SJCRH30 (cell line): Measurements from ENCODE around the gene LZTS2. TPM values are rescaled to one million over a fixed set of nuclear protein-coding genes. Genes with fewer than 3 reads are reported as not detected.
A peak's percentile ranks its signal among the peaks of the same experiment; 100 is the strongest.

Source experiments
- DNase-seq, 2 experiments: peaks; one replicate each; pipeline ENCODE4 v3.0.0-alpha.2; 2015 to 2020
- H3K27ac ChIP-seq: fragments of 250-450 bp; sonication (Bioruptor Pico); 2 replicates; pipeline ENCODE4 v1.5.1; 2020; ENCODE audit warnings: mild to moderate bottlenecking, moderate library complexity
- H3K27me3 ChIP-seq: fragments of 250-450 bp; sonication (Bioruptor Pico); 2 replicates; pipeline ENCODE4 v1.5.1; 2020; ENCODE audit warnings: mild to moderate bottlenecking, moderate library complexity
- H3K36me3 ChIP-seq: fragments of 250-450 bp; sonication (Bioruptor Pico); 2 replicates; pipeline ENCODE4 v1.5.1; 2020; ENCODE audit warnings: mild to moderate bottlenecking, moderate library complexity
- H3K4me1 ChIP-seq: fragments of 250-450 bp; sonication (Bioruptor Pico); 2 replicates; pipeline ENCODE4 v1.5.1; 2020; ENCODE audit warnings: mild to moderate bottlenecking, moderate library complexity
- H3K4me3 ChIP-seq: fragments of 250-450 bp; sonication (Bioruptor Pico); 2 replicates; pipeline ENCODE4 v1.5.1; 2020; ENCODE audit warnings: mild to moderate bottlenecking, moderate library complexity
- H3K9me3 ChIP-seq: fragments of 250-450 bp; sonication (Bioruptor Pico); replicated peaks from 2 replicates; pipeline ENCODE4 v1.5.1; 2020; ENCODE audit warnings: mild to moderate bottlenecking, moderate library complexity
- total RNA-seq: library from RNA; depleted of rRNA; stranded (reverse); fragments of >200 nt; shearing (Covaris generic); gene quantifications from 2 replicates; pipeline ENCODE4 v1.2.3, GENCODE V29; 2014; rRNA removed

Gene LZTS2
- total RNA-seq, 1 experiment from 2014 or later: 239 TPM

- H3K27ac ChIP-seq: no peak overlapping the region
- no peak overlapping the region for H3K4me3 ChIP-seq
- peaks cover 3% of the 10 kb centered on the region; the same call in 1 of the 2 replicates for H3K4me1 ChIP-seq
- H3K36me3 ChIP-seq: peaks cover 9% of the 10 kb centered on the region
- H3K27me3 ChIP-seq: no peaks in the 10 kb centered on the region
- peak in 1 of 2 experiments; percentile 47 for DNase-seq
- no peaks in the 10 kb centered on the region for H3K9me3 ChIP-seq
Observed at GRCh38 chr10:101052285-101052684, 52.7 kb downstream of the LZTS2 start.

- peaks cover 9% of the 10 kb centered on the region for H3K36me3 ChIP-seq
- DNase-seq: no peak
- H3K4me1 ChIP-seq: peaks cover 3% of the 10 kb centered on the region; the same call in 1 of the 2 replicates
- H3K9me3 ChIP-seq: no peaks in the 10 kb centered on the region
- H3K27me3 ChIP-seq: no peaks in the 10 kb centered on the region
- H3K27ac ChIP-seq: no peak overlapping the region
- H3K4me3 ChIP-seq: no peak overlapping the region
Observed at GRCh38 chr10:101053516-101053915, 53.9 kb downstream of the LZTS2 start.

- no peaks in the 10 kb centered on the region for H3K27me3 ChIP-seq
- no peak for DNase-seq
- no peak overlapping the region for H3K4me3 ChIP-seq
Observed at GRCh38 chr10:101054351-101054750, 54.7 kb downstream of the LZTS2 start.

GRCh38 chr10:101054876-101055275, 55.3 kb downstream of the LZTS2 start:
- no peak for DNase-seq
- Histone ChIP-seq H3K27me3 (no peaks in the 10 kb centered on the region), H3K4me3 (no peak overlapping the region), H3K4me1 (peaks cover 10% of the 10 kb centered on the region), H3K36me3 (peaks cover 9% of the 10 kb centered on the region), H3K27ac (no peak overlapping the region), H3K9me3 (no peaks in the 10 kb centered on the region)

More at GRCh38 chr10:101054351-101054750, 54.7 kb downstream of the LZTS2 start:
- Histone ChIP-seq H3K9me3 (no peaks in the 10 kb centered on the region), H3K4me1 (peaks cover 6% of the 10 kb centered on the region), H3K36me3 (peaks cover 9% of the 10 kb centered on the region), H3K27ac (no peak overlapping the region)

GRCh38 chr10:101055411-101055810, 55.8 kb downstream of the LZTS2 start:
- peaks cover 10% of the 10 kb centered on the region for H3K4me1 ChIP-seq
- H3K9me3 ChIP-seq: no peaks in the 10 kb centered on the region
- peaks cover 9% of the 10 kb centered on the region for H3K36me3 ChIP-seq
- H3K27ac ChIP-seq: no peak overlapping the region
- no peak for DNase-seq
- H3K27me3 ChIP-seq: no peaks in the 10 kb centered on the region
- H3K4me3 ChIP-seq: no peak overlapping the region

GRCh38 chr10:101056365-101057151, 57.0 kb downstream of the LZTS2 start:
- Histone ChIP-seq H3K27me3 (no peaks in the 10 kb centered on the region), H3K4me1 (peaks cover 10% of the 10 kb centered on the region), H3K27ac (no peak overlapping the region), H3K9me3 (no peaks in the 10 kb centered on the region), H3K4me3 (no peak overlapping the region), H3K36me3 (peaks cover 9% of the 10 kb centered on the region)
- DNase-seq: no peak

Other genes starting within 250 kb of the LZTS2 start
- gene SLF2, start 86.8 kb upstream of the LZTS2 start, total RNA-seq: 217 and 257 TPM in 2 replicates
- gene SEMA4G, start 30.3 kb upstream of the LZTS2 start, total RNA-seq: 2.5 and 3.0 TPM in 2 replicates
- 92.1 and 101 TPM in 2 replicates for gene MRPL43, start 12.3 kb upstream of the LZTS2 start, total RNA-seq
- 27.3 and 30.4 TPM in 2 replicates for gene TWNK, start 12.3 kb upstream of the LZTS2 start, total RNA-seq
- gene PDZD7, start 31.3 kb downstream of the LZTS2 start, total RNA-seq: 0.25 and 0.89 TPM in 2 replicates
- gene SFXN3, start 31.4 kb downstream of the LZTS2 start, total RNA-seq: 14.3 and 15.3 TPM in 2 replicates
- gene KAZALD1, start 62.2 kb downstream of the LZTS2 start, total RNA-seq: 55.7 and 58.1 TPM in 2 replicates
- not detected in 2 replicates for gene TLX1, start 131.5 kb downstream of the LZTS2 start, total RNA-seq
- 13.5 and 13.7 TPM in 2 replicates for gene LBX1, start 229.7 kb downstream of the LZTS2 start, total RNA-seq